Upper lobe of left lung (tissue), 6 donors: ENCODE results near the gene LCN15. TPM values are rescaled to one million over a fixed set of nuclear protein-coding genes. Genes with fewer than 3 reads are reported as not detected.

Experiments used
- ATAC-seq, 2 donors: fragments of 200-7000 bp; cut with Tn5 transposase; one replicate each; pipeline ENCODE4 v1.9.1; 2022; ENCODE audit warnings: mild to moderate bottlenecking in 2 of 2, moderate library complexity in 2 of 2; ENCODE audit not compliant: low FRiP score in 2 of 2
- DNase-seq, 2 donors: peaks; one replicate each; pipeline ENCODE4 v3.0.0-alpha.2; 2019 to 2020
- H3K27ac ChIP-seq, 4 donors: fragments of 200-600 bp; sonication (generic); one replicate each; pipeline ENCODE4 v1.5.1; 2016 to 2019
- H3K27me3 ChIP-seq, 4 donors: fragments of 200-600 bp; sonication (generic); one replicate each; pipeline ENCODE4 v1.5.1; 2017 to 2019
- H3K36me3 ChIP-seq, 4 donors: fragments of 200-600 bp; sonication (generic); one replicate each; pipeline ENCODE4 v1.5.1; 2016 to 2019
- H3K4me1 ChIP-seq, 4 donors: fragments of 200-600 bp; sonication (generic); one replicate each; pipeline ENCODE4 v1.5.1; 2018 to 2019
- H3K4me3 ChIP-seq, 4 donors: fragments of 200-600 bp; sonication (generic); one replicate each; pipeline ENCODE4 v1.5.1; 2017 to 2019; ENCODE audit warnings: mild to moderate bottlenecking in 2 of 4, moderate library complexity in 1 of 4
- H3K9me3 ChIP-seq, 4 donors: fragments of 200-600 bp; sonication (generic); one replicate each; pipeline ENCODE4 v1.5.1; 2018 to 2019
- EP300 ChIP-seq, 4 donors: sonication (generic); formaldehyde crosslinking; IDR thresholded peaks; one replicate each; pipeline ENCODE4 v1.5.1; 2017; ENCODE audit warnings: antibody characterized with exemption in 4 of 4, control low read depth in 2 of 4
- POLR2A ChIP-seq, 4 donors: fragments of 450-650 bp; IDR thresholded peaks; one replicate each; pipeline ENCODE4 v1.5.1; 2016 to 2017; ENCODE audit warnings: antibody characterized with exemption in 4 of 4, mild to moderate bottlenecking in 2 of 4
- POLR2AphosphoS5 ChIP-seq, 2 donors: sonication (generic); formaldehyde crosslinking; IDR thresholded peaks; one replicate each; pipeline ENCODE4 v1.5.1; 2017; ENCODE audit warnings: antibody characterized with exemption in 2 of 2
- WGBS, 2 donors: methylation state at CpG; one replicate each; pipeline ENCODE4 v1.1.5; 2017 to 2018; 5-methylcytosine and 5-hydroxymethylcytosine counted together
- total RNA-seq, 6 donors: library from RNA; depleted of rRNA in 4 of 6; stranded (reverse); fragments of >200 nt in 4 of 6; gene quantifications; one replicate each; pipeline versions ENCODE4 v1.1.0 to v1.2.1, GENCODE V29; 2016 to 2021
- TF ChIP-seq, protein P1 (sequence below), 6 experiments: fragments of 450-650 bp in 4 of 6; fragments of 200-600 bp in 2 of 6; sonication (generic) in 2 of 6; IDR thresholded peaks; one replicate each; pipeline ENCODE4 v1.5.1; 2016 to 2019; ENCODE audit warnings: antibody characterized with exemption in 6 of 6
- donor health status: DM: no; HTN: no; CAD: no; lungs with moderate emphysema.
- donor health status: DM: no; HTN: yes; CAD: no; lungs with severe emphysema.

Gene LCN15
- total RNA-seq, 6 donors from 2014 or later = 0.23 TPM; not detected in 5

DNA sequence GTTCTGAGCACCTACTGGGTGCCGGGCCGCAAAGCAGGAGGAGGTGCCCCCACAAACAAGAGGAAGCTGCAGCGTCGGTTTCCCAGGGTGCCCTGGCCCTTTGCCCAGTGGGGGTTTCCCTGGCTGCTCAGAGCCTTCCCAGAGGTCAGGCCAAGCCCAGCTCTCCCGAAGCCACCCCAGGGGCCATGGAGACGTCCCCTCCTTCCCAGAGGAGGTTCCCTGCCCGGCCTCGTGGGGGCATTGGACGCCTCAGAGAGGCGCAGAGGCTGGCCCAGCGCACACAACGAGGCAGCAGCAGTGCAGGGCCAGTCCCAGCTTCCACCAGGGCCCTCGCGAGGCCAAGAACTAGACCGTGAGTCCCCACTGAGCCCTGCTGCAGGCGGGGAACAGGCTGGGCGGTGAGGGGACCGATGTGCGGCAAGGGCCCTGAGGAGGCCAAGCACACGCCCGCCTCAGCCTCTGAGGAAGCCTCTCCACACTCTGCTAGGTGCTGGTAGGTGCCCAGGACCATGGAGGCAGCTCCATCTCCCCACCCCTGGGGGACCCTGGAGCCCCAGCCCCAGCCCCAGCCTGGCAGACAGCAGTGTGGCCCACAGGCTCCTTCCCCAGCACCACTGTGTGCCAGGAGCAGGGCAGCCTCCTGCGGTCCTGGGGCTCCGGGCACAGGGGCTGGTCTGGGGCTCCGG, 45.0 kb downstream of the LCN15 start:
- DNase-seq = peak; percentile 62 to 81
- TF ChIP-seq EP300 (IDR thresholded peaks at IDR 0.05) = no peak
- TF ChIP-seq POLR2A (IDR thresholded peaks at IDR 0.05) = no peak
- peak in 1 of 2 donors; percentile 36 for TF ChIP-seq POLR2AphosphoS5 (IDR thresholded peaks at IDR 0.05)
- TF ChIP-seq, protein P1, sequence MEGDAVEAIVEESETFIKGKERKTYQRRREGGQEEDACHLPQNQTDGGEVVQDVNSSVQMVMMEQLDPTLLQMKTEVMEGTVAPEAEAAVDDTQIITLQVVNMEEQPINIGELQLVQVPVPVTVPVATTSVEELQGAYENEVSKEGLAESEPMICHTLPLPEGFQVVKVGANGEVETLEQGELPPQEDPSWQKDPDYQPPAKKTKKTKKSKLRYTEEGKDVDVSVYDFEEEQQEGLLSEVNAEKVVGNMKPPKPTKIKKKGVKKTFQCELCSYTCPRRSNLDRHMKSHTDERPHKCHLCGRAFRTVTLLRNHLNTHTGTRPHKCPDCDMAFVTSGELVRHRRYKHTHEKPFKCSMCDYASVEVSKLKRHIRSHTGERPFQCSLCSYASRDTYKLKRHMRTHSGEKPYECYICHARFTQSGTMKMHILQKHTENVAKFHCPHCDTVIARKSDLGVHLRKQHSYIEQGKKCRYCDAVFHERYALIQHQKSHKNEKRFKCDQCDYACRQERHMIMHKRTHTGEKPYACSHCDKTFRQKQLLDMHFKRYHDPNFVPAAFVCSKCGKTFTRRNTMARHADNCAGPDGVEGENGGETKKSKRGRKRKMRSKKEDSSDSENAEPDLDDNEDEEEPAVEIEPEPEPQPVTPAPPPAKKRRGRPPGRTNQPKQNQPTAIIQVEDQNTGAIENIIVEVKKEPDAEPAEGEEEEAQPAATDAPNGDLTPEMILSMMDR (IDR thresholded peaks at IDR 0.05) = peak in 4 of 6 experiments; percentile 23 to 46 (median 31)
- 52 to 97% methylated on average over 5 to 24 of the region's 24 CpGs for WGBS, 2 donors
- H3K27me3 ChIP-seq = no peaks in the 10 kb centered on the region
- peak overlapping the region in 1 of 4 donors; percentile 2 for H3K4me3 ChIP-seq
- ATAC-seq = peak; percentile 1 to 2
- peaks cover 11 to 30% (median 29%) of the 10 kb centered on the region in 4 donors for H3K36me3 ChIP-seq
- no peaks in the 10 kb centered on the region for H3K9me3 ChIP-seq
- H3K27ac ChIP-seq = peak overlapping the region; percentile 60 to 83 (median 78)
- H3K4me1 ChIP-seq = peaks cover 43 to 71% (median 57%) of the 10 kb centered on the region in 4 donors

DNA sequence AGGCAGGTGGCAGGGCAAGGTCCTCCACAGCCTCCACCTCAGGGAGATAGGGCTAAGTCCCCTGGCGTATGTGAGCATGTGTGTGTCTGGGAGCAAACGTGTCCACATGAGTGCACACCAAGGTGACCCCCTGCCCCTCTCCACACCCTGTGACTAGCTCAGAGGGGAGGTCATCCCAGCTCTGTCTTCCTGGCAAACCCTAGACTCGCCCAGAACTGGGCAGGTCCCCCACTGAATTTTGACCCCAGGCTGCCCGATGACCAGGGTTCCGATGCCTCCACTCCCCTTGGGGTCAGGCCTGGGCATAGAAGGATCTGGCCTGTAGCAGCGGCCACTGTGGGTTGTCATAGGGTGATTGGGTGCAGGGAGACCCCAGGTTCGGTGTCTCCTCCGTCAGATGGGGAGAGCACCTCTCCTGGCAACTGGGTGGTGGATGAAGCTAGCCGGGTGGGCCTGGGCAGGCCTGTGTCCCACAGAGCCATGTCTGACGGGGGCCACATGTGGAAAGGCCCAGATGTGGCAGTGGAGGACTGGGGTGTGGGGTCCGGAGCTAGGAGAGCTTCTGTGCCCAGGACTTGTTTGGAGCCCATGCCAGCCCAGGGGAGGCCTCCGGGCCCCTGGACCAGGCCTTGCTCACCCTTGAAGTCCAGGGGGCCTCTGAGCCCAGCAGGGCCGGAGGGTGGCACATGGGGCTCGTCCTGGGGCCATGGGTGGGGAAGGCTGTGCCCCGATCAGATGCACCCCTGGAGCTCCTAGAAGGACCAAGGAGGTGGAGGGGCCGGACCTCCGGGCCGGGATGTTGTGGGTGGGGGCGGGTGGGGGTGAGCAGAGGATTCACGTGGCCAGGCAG, 45.7 kb downstream of the LCN15 start:
- Histone ChIP-seq H3K36me3 (peaks cover 3 to 23% (median 22%) of the 10 kb centered on the region in 4 donors), H3K4me1 (peaks cover 48 to 73% (median 55%) of the 10 kb centered on the region in 4 donors), H3K4me3 (no peak overlapping the region), H3K9me3 (no peaks in the 10 kb centered on the region), H3K27ac (peak overlapping the region; percentile 60 to 83 (median 78)), H3K27me3 (no peaks in the 10 kb centered on the region)
- ATAC-seq (no peak), DNase-seq (no peak)
- 60 to 64% methylated on average over 14 to 20 of the region's 20 CpGs for WGBS, 2 donors
- no peak for TF ChIP-seq POLR2AphosphoS5 (IDR thresholded peaks at IDR 0.05)
- TF ChIP-seq EP300 (IDR thresholded peaks at IDR 0.05) = no peak
- TF ChIP-seq, protein P1 (IDR thresholded peaks at IDR 0.05) = no peak
- TF ChIP-seq POLR2A (IDR thresholded peaks at IDR 0.05) = no peak

DNA sequence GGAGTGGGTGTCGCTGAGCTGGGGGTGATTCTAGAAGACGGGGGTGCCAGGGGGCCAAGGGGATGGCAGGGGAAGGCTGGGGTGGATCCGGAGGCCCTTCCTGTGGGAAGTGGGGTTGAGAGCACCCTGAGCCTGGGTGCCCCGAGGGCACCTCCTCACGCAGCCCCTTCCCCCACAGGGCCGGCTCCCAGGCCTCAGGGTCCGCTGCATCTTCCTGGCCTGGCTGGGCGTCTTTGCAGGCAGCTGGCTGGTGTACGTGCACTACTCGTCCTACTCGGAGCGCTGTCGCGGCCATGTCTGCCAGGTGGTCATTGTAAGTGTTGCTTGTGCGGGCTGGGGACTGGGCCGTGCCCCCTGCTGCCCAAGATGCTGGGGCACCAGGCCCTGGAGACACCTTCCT, 46.9 kb downstream of the LCN15 start:
- 71 to 79% methylated on average over 5 to 9 of the region's 16 CpGs for WGBS, 2 donors
- TF ChIP-seq, protein P1 (IDR thresholded peaks at IDR 0.05) = no peak
- TF ChIP-seq POLR2AphosphoS5 (IDR thresholded peaks at IDR 0.05) = no peak
- no peak for TF ChIP-seq POLR2A (IDR thresholded peaks at IDR 0.05)
- no peak for TF ChIP-seq EP300 (IDR thresholded peaks at IDR 0.05)
- ATAC-seq (no peak), DNase-seq (peak in 1 of 2 donors; percentile 79)
- peaks cover 0 to 5% (median 2%) of the 10 kb centered on the region in 4 donors for H3K27me3 ChIP-seq
- H3K9me3 ChIP-seq = no peaks in the 10 kb centered on the region
- H3K36me3 ChIP-seq = peaks cover 0 to 11% (median 10%) of the 10 kb centered on the region in 4 donors
- H3K27ac ChIP-seq = peak overlapping the region in 2 of 4 donors; percentile 76 to 89
- H3K4me1 ChIP-seq = peaks cover 56 to 74% (median 64%) of the 10 kb centered on the region in 4 donors
- no peak overlapping the region for H3K4me3 ChIP-seq

DNA sequence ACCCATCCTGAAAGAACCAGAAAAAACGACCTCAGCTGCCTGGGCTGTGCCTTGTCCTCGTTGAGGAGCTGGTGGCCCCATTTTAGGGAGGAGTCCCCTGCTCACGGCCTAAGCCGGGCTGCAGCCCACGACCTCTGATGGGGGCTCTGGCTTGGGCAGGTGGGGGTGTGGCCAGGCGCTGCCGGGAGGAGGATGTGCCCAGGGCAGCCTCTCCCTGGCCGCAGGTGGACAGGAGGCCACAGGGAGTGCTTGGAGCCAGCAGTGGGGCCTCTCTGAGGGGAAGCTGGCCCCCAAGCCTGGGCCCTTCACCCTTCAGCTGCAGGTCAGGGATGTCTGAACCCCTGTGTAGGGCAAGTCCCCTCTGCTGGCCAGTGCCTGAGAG, 49.4 kb downstream of the LCN15 start:
- Histone ChIP-seq H3K4me1 (peaks cover 45 to 60% (median 52%) of the 10 kb centered on the region in 4 donors), H3K36me3 (no peaks in the 10 kb centered on the region), H3K9me3 (no peaks in the 10 kb centered on the region), H3K27me3 (peaks cover 0 to 12% (median 2%) of the 10 kb centered on the region in 4 donors), H3K4me3 (no peak overlapping the region), H3K27ac (peak overlapping the region; percentile 80 to 89 (median 88))
- 34% methylated on average over 8 of the region's 8 CpGs; no CpG with 5 or more reads in 1 of the 2 donors for WGBS, 2 donors
- ATAC-seq (no peak), DNase-seq (no peak)
- TF ChIP-seq EP300 (IDR thresholded peaks at IDR 0.05) (no peak), POLR2A (IDR thresholded peaks at IDR 0.05) (no peak), POLR2AphosphoS5 (IDR thresholded peaks at IDR 0.05) (no peak)
- TF ChIP-seq, protein P1 (IDR thresholded peaks at IDR 0.05) = no peak
